Measurements from ENCODE around the gene PSEN1. TPM values are rescaled to one million over a fixed set of nuclear protein-coding genes. Genes with fewer than 3 reads are reported as not detected.
"Not testable (repeated sequence)": the region's sequence is repeated elsewhere in the genome, so short reads cannot be mapped to it uniquely, and the experiment has no call there.

Gene PSEN1
- total RNA-seq, 1 experiment from 2014 or later, result 39.3 TPM

DNA sequence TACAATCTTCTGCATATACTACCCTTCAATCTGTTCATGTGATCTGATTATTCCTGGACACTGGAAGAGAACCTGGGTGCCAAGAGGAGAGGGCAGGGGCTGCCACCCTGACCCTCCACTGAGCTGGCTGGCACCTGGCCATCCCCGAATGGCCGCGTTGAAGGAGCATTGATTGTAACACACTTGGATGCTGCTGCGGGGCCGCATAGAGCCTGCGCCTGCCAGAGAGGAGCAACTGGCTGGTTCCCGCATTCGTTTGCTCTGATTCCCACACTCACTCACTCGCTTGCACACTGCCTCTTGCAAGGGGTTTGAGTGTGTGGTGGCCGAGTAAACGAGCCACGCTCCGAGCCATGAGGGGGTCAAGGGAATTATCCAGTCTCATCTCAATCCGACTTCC, 32.4 kb downstream of the PSEN1 start:
- no peak for DNase-seq (ENCODE audit: low read depth, low spot score)
- no TSS peak for BruUV-seq (replicated peaks)
- Histone ChIP-seq H3K27me3 (ENCODE audit: control insufficient read depth, insufficient read depth, low read length) (no peaks in the 10 kb centered on the region), H3K4me1 (ENCODE audit: control insufficient read depth, insufficient read depth, low read length) (no peaks in the 10 kb centered on the region), H3K9me3 (ENCODE audit: control insufficient read depth, insufficient read depth, low read depth, low read length) (no peaks in the 10 kb centered on the region), H3K36me3 (ENCODE audit: control insufficient read depth, insufficient read depth, low read length) (peaks cover 7% of the 10 kb centered on the region), H3K4me3 (ENCODE audit: low read depth in 2 of 2, low read length in 2 of 2) (no peak overlapping the region), H3K27ac (ENCODE audit: low read length) (no peak overlapping the region)
- no peak for TF ChIP-seq SIN3A (IDR thresholded peaks at IDR 0.05; ENCODE audit: borderline replicate concordance, insufficient read depth, low read depth, low read length)
- TF ChIP-seq TCF7L2 (IDR thresholded peaks at IDR 0.05; ENCODE audit: low read depth, low read length), result no peak
- no peak for TF ChIP-seq POLR2AphosphoS5 (IDR thresholded peaks at IDR 0.05; ENCODE audit: low read depth, low read length)
- TF ChIP-seq, protein P1, sequence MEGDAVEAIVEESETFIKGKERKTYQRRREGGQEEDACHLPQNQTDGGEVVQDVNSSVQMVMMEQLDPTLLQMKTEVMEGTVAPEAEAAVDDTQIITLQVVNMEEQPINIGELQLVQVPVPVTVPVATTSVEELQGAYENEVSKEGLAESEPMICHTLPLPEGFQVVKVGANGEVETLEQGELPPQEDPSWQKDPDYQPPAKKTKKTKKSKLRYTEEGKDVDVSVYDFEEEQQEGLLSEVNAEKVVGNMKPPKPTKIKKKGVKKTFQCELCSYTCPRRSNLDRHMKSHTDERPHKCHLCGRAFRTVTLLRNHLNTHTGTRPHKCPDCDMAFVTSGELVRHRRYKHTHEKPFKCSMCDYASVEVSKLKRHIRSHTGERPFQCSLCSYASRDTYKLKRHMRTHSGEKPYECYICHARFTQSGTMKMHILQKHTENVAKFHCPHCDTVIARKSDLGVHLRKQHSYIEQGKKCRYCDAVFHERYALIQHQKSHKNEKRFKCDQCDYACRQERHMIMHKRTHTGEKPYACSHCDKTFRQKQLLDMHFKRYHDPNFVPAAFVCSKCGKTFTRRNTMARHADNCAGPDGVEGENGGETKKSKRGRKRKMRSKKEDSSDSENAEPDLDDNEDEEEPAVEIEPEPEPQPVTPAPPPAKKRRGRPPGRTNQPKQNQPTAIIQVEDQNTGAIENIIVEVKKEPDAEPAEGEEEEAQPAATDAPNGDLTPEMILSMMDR (IDR thresholded peaks at IDR 0.05), result no peak
- TF ChIP-seq, protein P2, sequence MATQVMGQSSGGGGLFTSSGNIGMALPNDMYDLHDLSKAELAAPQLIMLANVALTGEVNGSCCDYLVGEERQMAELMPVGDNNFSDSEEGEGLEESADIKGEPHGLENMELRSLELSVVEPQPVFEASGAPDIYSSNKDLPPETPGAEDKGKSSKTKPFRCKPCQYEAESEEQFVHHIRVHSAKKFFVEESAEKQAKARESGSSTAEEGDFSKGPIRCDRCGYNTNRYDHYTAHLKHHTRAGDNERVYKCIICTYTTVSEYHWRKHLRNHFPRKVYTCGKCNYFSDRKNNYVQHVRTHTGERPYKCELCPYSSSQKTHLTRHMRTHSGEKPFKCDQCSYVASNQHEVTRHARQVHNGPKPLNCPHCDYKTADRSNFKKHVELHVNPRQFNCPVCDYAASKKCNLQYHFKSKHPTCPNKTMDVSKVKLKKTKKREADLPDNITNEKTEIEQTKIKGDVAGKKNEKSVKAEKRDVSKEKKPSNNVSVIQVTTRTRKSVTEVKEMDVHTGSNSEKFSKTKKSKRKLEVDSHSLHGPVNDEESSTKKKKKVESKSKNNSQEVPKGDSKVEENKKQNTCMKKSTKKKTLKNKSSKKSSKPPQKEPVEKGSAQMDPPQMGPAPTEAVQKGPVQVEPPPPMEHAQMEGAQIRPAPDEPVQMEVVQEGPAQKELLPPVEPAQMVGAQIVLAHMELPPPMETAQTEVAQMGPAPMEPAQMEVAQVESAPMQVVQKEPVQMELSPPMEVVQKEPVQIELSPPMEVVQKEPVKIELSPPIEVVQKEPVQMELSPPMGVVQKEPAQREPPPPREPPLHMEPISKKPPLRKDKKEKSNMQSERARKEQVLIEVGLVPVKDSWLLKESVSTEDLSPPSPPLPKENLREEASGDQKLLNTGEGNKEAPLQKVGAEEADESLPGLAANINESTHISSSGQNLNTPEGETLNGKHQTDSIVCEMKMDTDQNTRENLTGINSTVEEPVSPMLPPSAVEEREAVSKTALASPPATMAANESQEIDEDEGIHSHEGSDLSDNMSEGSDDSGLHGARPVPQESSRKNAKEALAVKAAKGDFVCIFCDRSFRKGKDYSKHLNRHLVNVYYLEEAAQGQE (IDR thresholded peaks at IDR 0.05; ENCODE audit: insufficient read depth in 1 of 2, low read depth in 2 of 2, low read length in 1 of 2), result no peak
- CTCF ChIA-PET, result no interaction called here
- in situ Hi-C loops (cut with HindIII; ENCODE audit: low pct_unique_long_range_greater_than_20kb, low sequenced_read_pairs), result no loop called here
- intact Hi-C loops (cut with micrococcal nuclease; ENCODE audit: unreplicated experiment), result no loop called here
- ATAC-seq, result no peak
- POLR2A ChIA-PET, result no interaction called here

DNA sequence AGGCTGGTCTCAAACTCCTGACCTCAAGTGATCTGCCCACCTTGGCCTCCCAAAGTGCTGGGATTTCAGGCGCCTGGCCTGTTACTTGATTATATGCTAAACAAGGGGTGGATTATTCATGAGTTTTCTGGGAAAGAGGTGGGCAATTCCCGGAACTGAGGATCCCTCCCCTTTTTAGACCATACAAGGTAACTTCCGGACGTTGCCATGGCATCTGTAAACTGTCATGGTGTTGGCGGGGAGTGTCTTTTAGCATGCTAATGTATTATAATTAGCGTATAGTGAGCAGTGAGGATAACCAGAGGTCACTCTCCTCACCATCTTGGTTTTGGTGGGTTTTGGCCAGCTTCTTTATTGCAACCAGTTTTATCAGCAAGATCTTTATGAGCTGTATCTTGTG, 33.5 kb downstream of the PSEN1 start:
- H3K9me3 ChIP-seq (ENCODE audit: control insufficient read depth, insufficient read depth, low read depth, low read length); H3K4me3 ChIP-seq (ENCODE audit: low read depth in 2 of 2, low read length in 2 of 2); in situ Hi-C loops (cut with HindIII; ENCODE audit: low pct_unique_long_range_greater_than_20kb, low sequenced_read_pairs); H3K27ac ChIP-seq (ENCODE audit: low read length); H3K27me3 ChIP-seq (ENCODE audit: control insufficient read depth, insufficient read depth, low read length); DNase-seq (ENCODE audit: low read depth, low spot score); H3K4me1 ChIP-seq (ENCODE audit: control insufficient read depth, insufficient read depth, low read length); POLR2A ChIA-PET; BruUV-seq (replicated peaks); H3K36me3 ChIP-seq (ENCODE audit: control insufficient read depth, insufficient read depth, low read length); CTCF ChIA-PET; ATAC-seq: not testable (repeated sequence)
- intact Hi-C loops (cut with micrococcal nuclease; ENCODE audit: unreplicated experiment), result loop anchor here (10.0 kb wide), 1 partner anchor 105 kb away; no protein-coding TSS in a partner anchor

DNA sequence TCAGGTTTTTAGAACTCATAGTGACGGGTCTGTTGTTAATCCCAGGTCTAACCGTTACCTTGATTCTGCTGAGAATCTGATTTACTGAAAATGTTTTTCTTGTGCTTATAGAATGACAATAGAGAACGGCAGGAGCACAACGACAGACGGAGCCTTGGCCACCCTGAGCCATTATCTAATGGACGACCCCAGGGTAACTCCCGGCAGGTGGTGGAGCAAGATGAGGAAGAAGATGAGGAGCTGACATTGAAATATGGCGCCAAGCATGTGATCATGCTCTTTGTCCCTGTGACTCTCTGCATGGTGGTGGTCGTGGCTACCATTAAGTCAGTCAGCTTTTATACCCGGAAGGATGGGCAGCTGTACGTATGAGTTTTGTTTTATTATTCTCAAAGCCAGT, 34.4 kb downstream of the PSEN1 start:
- no peak overlapping the region for H3K4me3 ChIP-seq (ENCODE audit: low read depth in 2 of 2, low read length in 2 of 2)
- no peaks in the 10 kb centered on the region for H3K27me3 ChIP-seq (ENCODE audit: control insufficient read depth, insufficient read depth, low read length)
- peaks cover 6% of the 10 kb centered on the region for H3K36me3 ChIP-seq (ENCODE audit: control insufficient read depth, insufficient read depth, low read length)
- in situ Hi-C loops (cut with HindIII; ENCODE audit: low pct_unique_long_range_greater_than_20kb, low sequenced_read_pairs), result no loop called here
- CTCF ChIA-PET, result interaction anchor here (0.6 kb wide), 1 partner anchor 27 kb away, joined by 12 read pairs; no protein-coding TSS in a partner anchor
- no peak overlapping the region for H3K27ac ChIP-seq (ENCODE audit: low read length)
- ATAC-seq, result no peak
- intact Hi-C loops (cut with micrococcal nuclease; ENCODE audit: unreplicated experiment), result loop anchor here (10.0 kb wide), 1 partner anchor 104 kb away; no protein-coding TSS in a partner anchor
- TF ChIP-seq SIN3A (IDR thresholded peaks at IDR 0.05; ENCODE audit: borderline replicate concordance, insufficient read depth, low read depth, low read length) (no peak), TCF7L2 (IDR thresholded peaks at IDR 0.05; ENCODE audit: low read depth, low read length) (no peak), POLR2AphosphoS5 (IDR thresholded peaks at IDR 0.05; ENCODE audit: low read depth, low read length) (no peak)
- TF ChIP-seq, protein P1 (IDR thresholded peaks at IDR 0.05), result no peak
- TF ChIP-seq, protein P2 (IDR thresholded peaks at IDR 0.05; ENCODE audit: insufficient read depth in 1 of 2, low read depth in 2 of 2, low read length in 1 of 2), result no peak
- no TSS peak for BruUV-seq (replicated peaks)
- no peaks in the 10 kb centered on the region for H3K9me3 ChIP-seq (ENCODE audit: control insufficient read depth, insufficient read depth, low read depth, low read length)
- POLR2A ChIA-PET, result no interaction called here
- H3K4me1 ChIP-seq (ENCODE audit: control insufficient read depth, insufficient read depth, low read length), result no peaks in the 10 kb centered on the region
- no peak for DNase-seq (ENCODE audit: low read depth, low spot score)

All from Panc1 (cell line).